ENCODE measurements around the gene CTBP1.

The CTBP1 gene

GRCh38 chr4:1171311-1172227 lies 77.4 kb downstream of the CTBP1 start:
- FAIRE-seq, result no peak

GRCh38 chr4:1170976-1171310 lies 78.0 kb downstream of the CTBP1 start:
- no peak for FAIRE-seq

GRCh38 chr4:1170156-1170975 lies 78.6 kb downstream of the CTBP1 start:
- FAIRE-seq, result no peak

- FAIRE-seq, result no peak
Measured at GRCh38 chr4:1169691-1170096, 79.2 kb downstream of the CTBP1 start.

- no peak for FAIRE-seq
Measured at GRCh38 chr4:1169171-1169671, 79.7 kb downstream of the CTBP1 start.

GRCh38 chr4:1168191-1169101 lies 80.5 kb downstream of the CTBP1 start:
- no peak for FAIRE-seq

- no peak for FAIRE-seq
Measured at GRCh38 chr4:1167244-1167949, 81.5 kb downstream of the CTBP1 start.

GRCh38 chr4:1166509-1167243 lies 82.3 kb downstream of the CTBP1 start:
- FAIRE-seq, result no peak

- FAIRE-seq, result no peak
Measured at GRCh38 chr4:1164956-1165545, 83.9 kb downstream of the CTBP1 start.

GRCh38 chr4:1164444-1164843 lies 84.5 kb downstream of the CTBP1 start:
- FAIRE-seq, result no peak

- no peak for FAIRE-seq
Measured at GRCh38 chr4:1164040-1164439, 84.9 kb downstream of the CTBP1 start.

Measured in endometrium (tissue), 2 donors.